Liver (tissue), 3 donors: Measurements from ENCODE around the gene PITPNM3.

Source experiments
- CTCF ChIP-seq: fragments of 150-350 bp; IDR thresholded peaks from 2 replicates; pipeline ENCODE4 v1.5.1; 2017; ENCODE audit warnings: improper control_type of control experiment, low read depth, low read length; ENCODE audit not compliant: missing input control
- EGR1 ChIP-seq, 2 donors: IDR thresholded peaks; 2 replicates each; pipeline ENCODE4 v1.6.1; 2016 to 2018; ENCODE audit warnings: antibody characterized with exemption in 2 of 2, low read depth in 2 of 2
- FOXA1 ChIP-seq: IDR thresholded peaks from 2 replicates; pipeline ENCODE4 v1.6.1; 2016; ENCODE audit warnings: antibody characterized with exemption
- GABPA ChIP-seq, 2 donors: IDR thresholded peaks in 1 of 2; conservative IDR thresholded peaks in 1 of 2; 2 replicates each; pipeline ENCODE4 v1.6.1; 2016; ENCODE audit warnings: antibody characterized with exemption in 2 of 2, mild to moderate bottlenecking in 1 of 2, moderate library complexity in 1 of 2
- JUND ChIP-seq, 2 donors: IDR thresholded peaks; 2 replicates each; pipeline ENCODE4 v1.6.1; 2016; ENCODE audit warnings: antibody characterized with exemption in 2 of 2
- MAX ChIP-seq: IDR thresholded peaks from 2 replicates; pipeline ENCODE4 v1.6.1; 2016; ENCODE audit warnings: antibody characterized with exemption
- NR2F2 ChIP-seq: IDR thresholded peaks from 2 replicates; pipeline ENCODE4 v1.6.1; 2016; ENCODE audit warnings: antibody characterized with exemption
- RAD21 ChIP-seq, 2 donors: IDR thresholded peaks; 2 replicates each; pipeline ENCODE4 v1.6.1; 2016; ENCODE audit warnings: antibody characterized with exemption in 2 of 2, mild to moderate bottlenecking in 2 of 2
- REST ChIP-seq: IDR thresholded peaks from 2 replicates; pipeline ENCODE4 v1.6.1; 2016; ENCODE audit warnings: antibody characterized with exemption, mild to moderate bottlenecking
- RXRA ChIP-seq, 2 donors: IDR thresholded peaks; 2 replicates each; pipeline ENCODE4 v1.6.1; 2017 to 2018; ENCODE audit warnings: antibody characterized with exemption in 2 of 2, mild to moderate bottlenecking in 1 of 2
- SP1 ChIP-seq: IDR thresholded peaks from 2 replicates; pipeline ENCODE4 v1.6.1; 2018; ENCODE audit warnings: antibody characterized with exemption, mild to moderate bottlenecking
- TAF1 ChIP-seq: conservative IDR thresholded peaks from 2 replicates; pipeline ENCODE4 v1.6.1; 2016; ENCODE audit warnings: antibody characterized with exemption, mild to moderate bottlenecking
- YY1 ChIP-seq: IDR thresholded peaks from 2 replicates; pipeline ENCODE4 v1.6.1; 2016; ENCODE audit warnings: antibody characterized with exemption, mild to moderate bottlenecking
- ZBTB33 ChIP-seq: IDR thresholded peaks from 2 replicates; pipeline ENCODE4 v1.6.1; 2016; ENCODE audit warnings: antibody characterized with exemption
- donor health status: healthy.
- donor health status: healthy.

GRCh38 chr17:6453279-6454024 lies 102.9 kb downstream of the PITPNM3 start:
- TF ChIP-seq YY1 (no peak), CTCF (no peak), REST (no peak), RAD21 (IDR thresholded peaks at IDR 0.05) (no peak), GABPA (IDR thresholded peaks at IDR 0.05 in 1 of 2, conservative IDR thresholded peaks at IDR 0.05 in 1 of 2) (no peak), RXRA (IDR thresholded peaks at IDR 0.05) (no peak), EGR1 (IDR thresholded peaks at IDR 0.05; ENCODE audit: low read depth in 2 of 2) (no peak), JUND (IDR thresholded peaks at IDR 0.05) (no peak), TAF1 (no peak), MAX (no peak), ZBTB33 (no peak), FOXA1 (no peak), NR2F2 (no peak), SP1 (no peak)
